NCI-H1930 (cell line): ENCODE measurements around the gene EIF2B4.
"Not testable (repeated sequence)": the region's sequence is repeated elsewhere in the genome, so short reads cannot be mapped to it uniquely, and the experiment has no call there.

Source experiments
- DNase-seq, 2 experiments: peaks; one replicate each; lab custom pipeline; 2025; lab: John Stamatoyannopoulos, UW

Gene EIF2B4

DNA sequence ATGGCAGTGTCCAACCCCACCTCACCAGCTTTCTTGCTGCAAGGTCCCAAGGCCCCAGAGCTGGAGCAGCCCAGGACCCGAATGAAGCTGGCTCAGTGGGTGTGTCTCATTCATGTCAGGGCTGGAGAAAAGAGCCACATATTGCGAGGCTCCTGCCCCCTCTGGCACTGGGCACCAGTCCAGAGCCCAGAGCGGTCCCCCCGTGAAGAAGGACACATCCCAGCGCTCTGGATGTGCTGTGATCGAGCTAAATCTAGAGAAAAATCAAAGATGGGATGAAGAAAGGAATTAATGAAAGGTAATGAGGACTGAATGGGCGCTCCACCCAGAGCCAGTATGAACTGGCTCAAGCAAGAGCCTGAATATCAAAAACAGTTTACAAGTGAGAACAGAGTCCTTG, 34.0 kb downstream of the EIF2B4 start:
- no peak for DNase-seq

GRCh38 chr2:27335311-27335710, 34.8 kb downstream of the EIF2B4 start:
- no peak for DNase-seq

GRCh38 chr2:27324720-27325119, 45.4 kb downstream of the EIF2B4 start:
- DNase-seq: no peak

GRCh38 chr2:27323596-27324285, 46.4 kb downstream of the EIF2B4 start:
- DNase-seq: no peak

- peak; percentile 70 to 83 for DNase-seq
Observed at GRCh38 chr2:27322766-27323595, 47.2 kb downstream of the EIF2B4 start, which contains the start of gene MPV17. TSS of gene MPV17 (minus strand) at chr2:27323097. CDS start at chr2:27322517, 580 bp downstream.

DNA sequence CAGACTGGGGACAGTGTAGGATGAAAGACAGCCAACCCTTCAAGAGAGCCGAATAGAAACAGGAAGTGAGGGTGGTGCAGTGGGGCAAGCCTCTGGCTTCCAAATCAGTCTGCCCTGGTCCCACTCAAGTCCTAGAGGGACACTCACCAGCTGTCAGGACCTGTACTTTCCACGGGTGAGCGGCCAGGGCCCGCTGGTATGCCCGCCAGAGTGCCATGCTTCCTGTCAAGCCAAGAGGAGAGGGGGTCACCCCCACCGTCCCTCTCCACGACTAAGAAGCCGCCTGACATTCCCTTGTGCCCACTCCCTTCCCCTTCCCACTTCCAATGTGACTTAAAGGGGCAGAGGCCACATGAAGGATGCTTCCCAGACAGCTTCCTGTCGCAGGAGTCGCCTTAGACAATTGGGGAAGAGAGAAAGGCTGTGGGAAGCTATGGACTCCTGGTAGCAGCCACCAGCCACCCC, 47.8 kb downstream of the EIF2B4 start:
- DNase-seq: no peak

GRCh38 chr2:27320958-27321543, 49.1 kb downstream of the EIF2B4 start:
- DNase-seq: peak in 1 of 2 experiments; percentile 15

DNA sequence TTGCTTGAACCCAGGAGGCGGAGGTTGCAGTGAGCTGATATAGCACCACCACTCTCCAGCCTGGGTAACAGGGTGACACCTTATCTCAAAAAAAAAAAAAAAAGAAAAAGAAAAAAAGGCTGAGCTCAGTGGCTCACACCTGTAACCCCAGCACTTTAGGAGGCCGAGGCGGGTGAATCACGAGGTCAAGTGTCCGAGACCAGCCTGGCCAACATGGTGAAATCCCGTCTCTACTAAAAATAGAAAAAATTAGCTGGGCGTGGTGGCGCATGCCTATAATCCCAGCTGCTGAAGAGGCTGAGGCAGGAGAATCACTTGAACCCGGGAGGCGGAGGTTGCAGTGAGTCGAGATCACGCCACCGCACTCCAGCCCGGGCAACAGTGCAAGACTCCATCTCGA, 50.3 kb downstream of the EIF2B4 start:
- DNase-seq: not testable (repeated sequence)

- no peak for DNase-seq
Observed at GRCh38 chr2:27316655-27317412, 53.3 kb downstream of the EIF2B4 start.

- no peak for DNase-seq
Observed at GRCh38 chr2:27315122-27315521, 55.0 kb downstream of the EIF2B4 start.

DNA sequence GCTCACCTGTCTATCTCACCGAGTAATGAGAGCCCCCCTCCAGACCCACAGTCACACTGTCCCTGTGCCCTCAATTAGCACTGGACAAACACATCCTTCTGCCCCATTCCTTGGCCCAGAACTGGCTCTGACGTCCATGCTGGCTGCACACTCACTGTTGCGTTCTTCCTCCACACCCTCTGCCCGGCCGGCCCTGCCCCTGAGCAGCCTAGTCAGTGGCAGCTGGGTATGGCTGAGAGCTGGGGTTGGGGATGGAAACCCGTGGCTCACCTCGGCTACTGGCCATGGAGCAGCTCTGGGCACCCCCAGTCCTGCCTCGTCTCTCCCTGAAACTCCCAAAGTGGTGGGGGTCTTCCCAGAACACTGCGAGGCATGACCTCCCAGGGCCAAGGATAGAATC, 55.4 kb downstream of the EIF2B4 start:
- no peak for DNase-seq
